Measurements from ENCODE around the gene CELF6.

The CELF6 gene

DNA sequence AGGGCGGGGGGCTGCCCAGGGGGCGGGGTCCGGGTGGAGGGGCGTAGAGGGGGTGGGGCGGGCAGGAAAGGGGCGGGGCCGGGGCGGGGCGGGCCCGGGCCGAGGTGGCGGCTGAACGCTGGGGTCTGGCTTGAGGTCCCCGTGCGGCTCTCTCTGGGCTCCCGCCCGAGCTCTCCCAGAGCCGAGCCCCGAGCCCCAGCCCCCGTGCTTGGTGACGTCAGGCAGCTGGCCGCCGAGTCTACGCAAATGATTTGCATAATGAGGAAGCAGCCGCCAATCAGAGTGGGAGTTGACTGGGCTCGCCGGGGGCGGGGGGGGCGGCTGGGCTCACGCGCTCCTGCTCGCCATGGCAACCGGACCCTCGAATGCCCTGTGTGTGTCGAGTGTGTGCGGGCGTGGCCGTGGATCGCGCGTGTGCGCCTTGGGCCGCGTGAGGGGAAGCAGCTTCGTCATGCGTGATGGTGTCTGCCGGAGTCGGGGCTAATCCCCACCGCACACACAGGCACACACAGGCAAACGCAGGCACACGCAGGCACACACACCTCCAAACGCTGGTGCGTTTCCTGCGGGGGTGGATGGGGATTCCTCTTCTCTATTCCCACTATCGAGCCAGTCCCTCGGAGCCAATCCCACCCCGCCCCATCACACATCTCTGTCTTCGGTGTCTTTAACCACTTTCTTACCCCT is at the start of gene CELF6:
Gene CELF6 (minus strand): TSS at position 173 of the 687 bp plus-strand sequence. CDS start 283 bp downstream, outside the sequence.
- DNase-seq = peak; percentile 86

DNA sequence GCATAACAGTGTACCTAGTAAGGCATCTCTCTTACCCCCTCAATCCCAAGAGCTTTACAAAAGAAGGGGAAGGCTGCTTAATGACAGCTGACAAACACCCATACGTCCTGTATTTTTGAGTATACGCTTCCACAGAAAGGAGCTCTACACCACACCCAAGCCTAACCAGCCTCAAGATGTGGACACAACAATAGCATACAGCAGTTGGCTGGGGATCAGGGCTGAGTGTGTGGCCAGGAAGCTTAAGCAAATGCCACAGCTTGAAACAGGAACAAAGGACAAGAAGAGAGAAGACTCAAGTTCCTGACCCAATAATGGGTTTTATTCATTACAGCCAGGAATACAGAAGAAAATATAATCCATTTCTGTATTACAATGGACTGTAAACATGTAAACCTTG is 48.9 kb upstream of the CELF6 start:
- no peak for DNase-seq

DNA sequence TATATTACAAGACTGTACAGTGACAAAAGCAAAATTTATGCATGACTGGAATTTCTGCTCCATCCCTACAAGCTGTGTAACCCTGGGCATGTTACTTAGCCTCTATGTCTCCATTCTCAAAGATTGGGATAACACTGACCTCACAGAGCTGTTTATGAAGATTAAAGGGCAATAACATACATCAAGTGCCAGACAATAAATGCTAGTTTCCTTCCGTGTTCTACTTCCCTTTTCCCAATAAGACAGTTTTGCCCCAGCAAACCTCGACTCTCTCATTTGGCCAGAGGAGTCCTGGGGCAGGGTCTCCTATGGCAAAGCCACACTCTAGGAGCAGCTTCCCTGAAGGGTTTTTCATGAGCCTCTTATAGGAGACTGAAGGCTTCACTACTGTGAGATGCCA is 48.4 kb upstream of the CELF6 start:
- no peak for DNase-seq

DNA sequence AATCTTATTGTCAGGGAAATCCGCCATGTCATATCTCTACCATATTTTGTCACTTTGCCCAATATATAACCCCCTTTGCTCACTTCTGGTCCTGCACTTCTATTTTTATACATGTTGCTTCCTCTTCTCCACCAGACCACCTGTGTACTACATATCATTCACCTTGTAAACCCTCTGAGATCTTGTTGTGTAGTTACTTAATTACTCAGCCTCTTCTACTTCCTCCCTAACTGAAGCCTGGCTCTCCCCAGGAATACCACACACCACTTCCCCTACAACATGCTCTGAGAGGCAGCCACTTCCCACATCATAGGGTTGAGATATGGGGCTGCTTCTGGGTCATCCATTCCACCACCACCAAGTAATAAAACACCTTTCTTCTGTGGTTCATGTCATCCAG is 45.9 kb upstream of the CELF6 start:
- DNase-seq = peak; percentile 23

DNA sequence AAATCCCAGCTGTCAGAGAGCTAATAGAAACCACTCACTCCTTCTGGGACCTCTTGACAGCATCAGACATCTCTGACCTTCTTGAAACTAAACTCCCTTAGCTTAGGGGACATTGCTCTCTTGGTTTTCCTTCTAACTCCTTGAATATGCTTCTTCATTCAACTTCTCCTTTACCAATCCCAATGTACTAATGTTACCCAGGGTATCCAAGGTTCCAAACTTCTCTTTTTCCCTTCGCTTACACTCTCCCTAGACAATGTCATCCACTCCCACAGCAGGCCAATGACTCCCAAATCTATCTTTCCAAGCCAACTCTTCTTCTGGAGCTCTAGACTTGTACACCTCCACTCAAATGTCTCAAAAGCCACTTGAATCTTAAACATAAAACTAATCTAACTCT is 41.2 kb upstream of the CELF6 start:
- no peak for DNase-seq

DNA sequence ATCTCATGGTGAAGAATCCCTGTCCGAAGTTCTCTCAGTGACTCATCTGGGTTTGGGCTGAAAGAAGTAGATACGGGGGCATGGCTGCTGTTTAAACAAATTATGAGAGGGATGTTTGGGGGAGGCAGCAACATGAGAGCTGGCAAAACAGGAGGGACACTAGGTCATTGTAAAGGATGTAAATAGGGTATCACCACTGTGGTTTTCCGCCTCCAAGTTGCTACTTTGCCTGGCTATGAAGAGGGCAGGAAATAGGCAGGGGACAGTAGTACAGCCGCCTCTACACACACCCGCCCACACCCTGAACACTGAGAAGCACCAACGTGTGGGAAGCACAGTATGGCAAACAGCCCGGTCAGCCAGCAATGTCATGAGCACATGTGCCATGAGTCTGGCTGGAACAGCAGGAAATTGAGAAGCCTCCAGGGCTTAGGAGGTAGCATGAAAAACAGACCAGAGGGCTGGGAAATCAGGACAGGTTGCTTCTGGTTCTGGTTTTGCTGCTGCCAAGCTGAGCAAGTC is 38.8 kb upstream of the CELF6 start:
- DNase-seq = no peak

DNA sequence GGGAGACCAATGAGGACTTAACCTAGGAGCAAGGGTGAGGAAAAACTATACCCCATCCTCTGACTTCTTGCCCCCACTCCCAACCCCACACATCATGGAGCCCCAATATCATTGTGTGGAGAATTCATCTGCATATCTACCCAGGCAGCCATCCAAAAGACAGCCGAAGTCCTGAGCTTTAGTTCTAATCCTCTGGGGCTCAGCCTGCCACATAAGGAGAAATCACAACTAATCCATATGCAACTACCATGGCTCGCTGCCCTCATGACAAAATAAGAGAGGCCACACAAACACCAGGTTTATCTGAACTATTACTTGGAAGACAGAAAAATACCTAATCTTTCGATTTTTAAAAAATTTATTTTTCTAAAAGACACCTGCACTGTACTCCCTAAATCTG is 38.2 kb upstream of the CELF6 start:
- DNase-seq = no peak

DNA sequence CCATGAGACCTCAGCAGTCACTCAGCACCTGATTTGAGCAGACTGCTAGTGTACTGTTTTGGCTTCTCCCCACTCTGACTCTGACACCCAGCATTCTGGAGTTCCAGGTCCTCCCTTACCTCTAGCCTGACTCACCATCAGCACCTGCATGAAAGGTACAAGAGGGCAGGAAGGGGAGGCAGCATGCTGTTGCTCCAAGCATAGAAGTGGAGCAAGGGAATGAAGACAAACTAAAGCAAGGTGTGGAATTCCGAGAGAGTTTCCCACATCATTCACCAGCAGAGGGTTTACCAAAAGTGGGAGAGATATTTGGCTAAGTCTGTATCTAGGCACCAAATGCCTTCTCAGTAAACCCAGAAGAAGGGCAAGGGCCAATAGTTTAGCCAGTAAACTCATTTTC is 34.5 kb upstream of the CELF6 start:
- no peak for DNase-seq

DNA sequence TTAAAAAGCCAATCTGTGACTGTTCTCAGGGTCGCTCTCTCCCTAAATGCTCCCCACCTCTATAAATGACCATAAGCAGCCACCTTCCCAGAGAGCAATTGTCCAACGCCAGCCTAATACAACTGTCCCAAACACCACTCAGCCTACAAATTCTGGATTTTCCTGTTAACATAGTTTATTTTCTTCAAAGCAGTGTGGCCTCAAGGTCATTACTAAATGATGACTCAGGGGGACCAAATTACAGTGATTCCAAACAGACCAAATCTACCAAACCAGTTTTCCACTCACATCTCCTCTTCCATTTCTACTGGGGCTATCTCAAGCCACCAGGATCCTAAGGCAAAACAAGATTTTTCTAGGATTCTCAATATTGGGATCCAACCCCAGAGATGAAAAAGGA is 33.3 kb upstream of the CELF6 start:
- no peak for DNase-seq

DNA sequence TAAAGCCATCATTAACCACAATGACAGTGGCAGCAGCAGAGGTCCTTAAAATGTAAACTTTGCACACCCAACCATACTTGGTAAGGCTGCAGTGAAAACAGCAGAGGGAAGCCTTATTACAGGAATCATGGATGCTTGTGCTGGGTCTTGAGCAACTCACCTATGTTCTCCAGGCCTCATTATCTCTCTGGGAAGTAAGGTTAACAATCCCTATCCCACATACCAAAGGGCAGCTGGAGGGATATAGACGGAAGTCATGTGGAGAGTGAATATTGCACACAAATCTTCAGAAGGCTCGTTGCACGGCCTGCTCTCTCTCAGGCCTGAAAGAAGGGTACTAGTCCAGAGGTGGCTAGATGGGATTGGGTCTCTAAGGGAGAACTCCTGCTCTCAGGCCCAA is 25.8 kb upstream of the CELF6 start:
- DNase-seq = no peak

DNA sequence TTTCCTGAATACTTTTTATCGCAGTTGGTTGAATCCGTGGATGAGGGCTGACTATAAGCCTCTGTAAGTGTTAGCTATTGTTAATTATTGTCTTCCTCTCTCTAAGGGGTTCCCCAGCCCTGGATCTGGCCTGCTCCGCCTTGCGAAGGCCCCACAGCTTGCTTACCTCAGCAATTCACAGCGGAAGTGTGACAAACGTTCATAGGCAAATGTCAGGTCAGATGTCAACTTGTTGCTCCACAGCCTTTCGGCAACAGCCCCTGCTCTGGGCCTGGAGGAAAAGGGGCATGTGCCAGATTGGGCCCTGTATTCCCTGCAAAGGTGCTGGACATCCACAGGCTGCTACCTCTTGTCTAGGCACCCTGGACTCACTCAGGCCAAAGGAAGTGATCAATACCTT is 25.3 kb upstream of the CELF6 start:
- DNase-seq = no peak

DNA sequence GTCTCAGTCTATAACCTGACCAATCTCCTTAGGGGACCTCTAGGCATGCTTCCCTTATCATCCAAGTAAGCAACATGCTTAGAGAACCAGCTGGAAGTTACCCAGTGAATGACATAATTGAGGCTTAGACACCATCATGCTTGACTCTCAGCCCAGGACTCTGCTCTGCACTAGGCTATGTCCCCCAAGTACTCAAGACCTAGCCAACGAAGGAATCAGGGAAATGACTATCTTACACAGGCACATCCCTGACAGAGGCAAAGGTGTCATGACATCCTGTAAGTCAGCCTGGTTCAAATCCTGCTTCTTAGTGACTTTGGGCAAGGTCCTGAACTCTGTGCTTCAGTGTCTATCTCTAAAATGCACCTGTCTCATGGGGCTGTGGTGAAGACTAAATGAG is 24.6 kb upstream of the CELF6 start:
- no peak for DNase-seq

DNA sequence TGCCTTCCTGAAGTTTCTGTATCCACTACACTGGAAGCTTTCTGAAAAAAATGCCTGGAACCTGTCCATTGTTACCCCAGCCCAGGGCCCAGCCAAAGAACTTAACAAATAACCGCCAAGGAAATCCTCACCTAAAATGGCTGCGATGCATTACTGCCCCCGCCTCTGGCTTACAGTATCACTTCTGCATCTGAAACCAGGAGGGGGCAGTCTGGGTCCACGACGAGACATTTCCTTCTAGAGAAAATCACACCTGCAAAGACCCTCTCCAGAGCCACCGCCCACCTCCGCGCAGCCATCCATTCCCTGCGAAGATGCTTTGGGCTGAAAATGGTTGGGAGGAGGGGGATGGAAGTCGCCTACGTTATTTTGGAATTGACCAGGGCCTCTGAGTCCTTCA is 22.4 kb upstream of the CELF6 start:
- DNase-seq = peak; percentile 43

DNA sequence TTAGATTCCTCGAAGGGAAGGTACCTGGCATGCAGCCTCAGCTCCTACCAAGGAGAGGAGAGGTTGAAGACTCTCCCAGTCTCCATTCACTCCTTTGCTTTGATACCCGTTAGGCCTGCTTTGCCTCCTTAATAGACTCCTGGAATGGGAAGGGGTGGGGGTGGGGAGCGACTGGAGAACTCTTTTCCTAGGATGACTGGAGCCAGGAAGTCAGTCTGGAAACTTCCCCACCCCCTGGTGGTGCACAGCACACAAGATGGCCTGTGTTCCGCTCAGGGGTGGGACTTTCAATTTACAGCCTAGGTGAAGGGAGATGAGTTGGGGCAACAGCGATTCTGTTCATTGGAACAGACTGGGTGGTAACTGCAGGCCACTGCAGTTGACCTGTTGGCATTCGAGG is 21.4 kb upstream of the CELF6 start:
- DNase-seq = no peak

DNA sequence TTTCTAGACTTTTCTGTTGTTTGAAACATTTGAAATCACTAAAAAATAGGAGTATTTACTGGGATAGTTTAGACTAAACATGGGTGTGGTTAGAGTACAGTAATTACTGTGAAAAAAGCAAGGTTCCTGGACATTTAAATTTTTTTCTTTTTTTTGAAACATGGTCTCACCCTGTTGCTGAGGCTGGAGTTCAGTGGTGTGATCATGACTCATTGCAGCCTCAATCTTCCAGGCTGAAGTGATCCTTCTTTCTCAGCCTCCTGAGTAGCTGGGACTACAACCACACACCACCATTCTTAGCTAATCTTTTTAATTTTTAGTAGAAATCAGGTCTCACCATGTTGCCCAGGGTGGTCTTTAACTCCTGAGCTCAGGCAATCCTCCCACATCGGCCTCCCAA is 20.4 kb upstream of the CELF6 start:
- no peak for DNase-seq

DNA sequence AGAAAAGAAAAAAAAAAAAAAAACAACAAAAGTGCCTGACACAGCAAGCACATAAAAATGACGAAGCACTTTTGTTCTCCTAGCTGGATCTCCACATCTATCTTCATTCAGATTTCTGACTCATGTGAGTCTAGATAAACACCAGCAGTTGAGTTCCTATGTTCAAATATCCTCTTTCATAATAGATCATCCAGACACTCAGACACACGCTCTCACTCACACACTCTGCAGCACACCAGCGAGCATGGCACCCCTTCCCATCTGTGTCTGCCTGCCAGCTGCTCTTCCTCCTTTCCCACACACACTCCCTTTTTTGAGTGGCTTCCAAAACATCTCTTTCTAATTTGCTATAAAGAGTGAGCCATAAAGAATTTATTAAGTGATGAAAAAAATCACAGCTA is 19.8 kb upstream of the CELF6 start:
- DNase-seq = no peak

DNA sequence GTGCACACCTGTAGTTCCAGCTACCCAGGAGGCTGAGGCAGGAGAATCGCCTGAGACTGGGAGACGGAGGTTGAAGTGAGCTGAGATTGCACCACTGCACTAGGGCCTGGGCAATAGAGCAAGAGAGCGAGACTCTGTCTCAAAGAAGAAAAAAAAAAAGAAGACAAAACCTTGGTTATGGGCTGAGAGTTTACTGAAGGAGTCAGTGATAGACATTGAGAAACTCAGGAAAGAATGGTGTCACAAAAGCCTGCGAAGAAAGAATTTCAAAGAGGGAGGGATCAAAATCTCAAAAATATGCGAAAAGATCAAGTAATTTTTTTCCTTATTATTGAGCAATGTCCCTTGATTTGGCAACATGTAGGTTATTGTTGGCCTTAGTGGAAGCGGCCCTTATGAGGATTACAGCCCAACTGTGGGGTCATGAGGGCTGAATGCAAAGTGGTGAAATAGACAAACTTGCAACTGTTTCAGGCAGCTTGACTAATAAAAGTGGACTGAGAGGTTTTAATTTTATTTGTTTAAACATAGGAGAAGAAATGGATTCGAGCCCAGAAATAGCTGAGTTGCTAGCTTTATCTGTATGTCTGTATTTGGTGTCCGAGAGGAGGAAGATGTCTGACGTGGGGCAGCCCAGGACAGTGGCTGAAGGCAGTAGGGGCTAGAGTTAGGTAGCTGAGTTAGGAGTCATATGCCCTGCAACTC is 18.8 kb upstream of the CELF6 start:
- no peak for DNase-seq

DNA sequence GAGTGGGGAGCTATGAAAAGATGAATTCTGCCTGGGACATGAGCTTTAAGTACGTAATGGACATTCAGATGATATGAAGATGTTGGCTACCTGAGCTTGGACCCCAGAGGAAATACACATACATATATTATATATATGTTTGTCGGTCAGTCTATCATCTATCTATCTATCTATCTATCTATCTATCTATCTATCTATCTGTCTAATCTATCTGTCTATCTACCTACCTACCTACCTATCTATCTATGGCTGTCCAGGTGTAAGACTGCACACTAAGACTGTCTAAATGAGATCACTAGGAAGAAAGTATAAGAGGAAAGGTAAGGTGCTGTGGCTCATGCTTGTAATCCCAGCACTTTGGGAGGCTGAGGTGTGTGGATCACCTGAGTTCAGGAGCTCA is 18.2 kb upstream of the CELF6 start:
- DNase-seq = no peak

DNA sequence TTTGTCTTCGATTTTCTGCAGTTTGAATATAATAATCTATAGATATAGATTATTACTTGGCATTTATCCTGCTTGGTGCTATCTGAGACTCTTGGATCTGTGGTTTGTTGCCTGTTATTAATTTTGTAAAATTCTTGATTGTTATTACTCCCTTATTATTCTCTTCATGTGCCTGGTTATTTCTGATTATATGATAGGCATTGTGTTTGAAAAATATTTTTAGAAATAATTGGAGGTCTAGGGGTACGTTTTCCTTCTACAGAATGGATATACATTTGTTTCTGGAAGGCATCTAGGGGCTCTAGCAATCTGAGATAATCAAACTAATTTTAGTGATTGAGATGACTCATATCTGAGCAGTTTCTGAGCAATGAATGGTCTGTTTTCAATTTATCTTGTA is 14.9 kb upstream of the CELF6 start:
- no peak for DNase-seq

DNA sequence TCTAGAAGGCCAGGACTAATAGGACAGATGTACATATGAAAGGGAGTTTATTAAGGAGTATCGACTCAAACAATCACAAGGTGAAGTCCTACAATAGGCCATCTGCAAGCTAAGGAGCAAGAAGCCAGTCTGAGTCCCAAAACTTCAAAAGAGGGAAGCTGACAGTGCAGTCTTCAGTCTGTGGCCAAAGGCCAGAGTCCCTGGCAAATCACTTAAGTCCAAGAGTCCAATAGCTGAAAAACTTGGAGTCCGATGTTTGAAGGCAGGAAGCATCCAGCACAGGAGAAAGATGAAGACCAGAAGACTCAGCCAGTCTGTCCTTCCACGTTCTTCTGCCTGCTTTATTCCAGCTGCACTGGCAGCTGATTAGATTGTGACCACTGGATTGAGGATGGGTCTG is 11.1 kb upstream of the CELF6 start:
- DNase-seq = no peak

DNA sequence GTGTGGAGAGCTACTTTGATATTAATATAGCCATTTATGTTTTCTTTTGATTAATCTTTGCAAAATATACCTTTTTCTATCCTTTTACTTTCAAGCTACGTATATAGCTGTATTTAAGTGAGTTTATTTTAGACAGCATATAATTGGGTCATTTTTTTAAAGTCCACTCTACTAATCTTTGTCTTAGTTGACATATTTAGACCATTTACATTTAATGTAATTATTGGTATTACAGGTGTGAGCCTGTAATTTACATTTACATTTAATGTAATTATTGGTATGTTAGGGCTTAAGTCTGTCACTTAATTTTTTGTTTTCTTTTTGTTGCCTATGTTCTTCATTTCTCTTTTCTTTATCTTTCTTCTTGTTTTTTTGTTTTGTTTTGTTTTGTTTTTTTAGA is 3.8 kb upstream of the CELF6 start:
- DNase-seq = no peak

DNA sequence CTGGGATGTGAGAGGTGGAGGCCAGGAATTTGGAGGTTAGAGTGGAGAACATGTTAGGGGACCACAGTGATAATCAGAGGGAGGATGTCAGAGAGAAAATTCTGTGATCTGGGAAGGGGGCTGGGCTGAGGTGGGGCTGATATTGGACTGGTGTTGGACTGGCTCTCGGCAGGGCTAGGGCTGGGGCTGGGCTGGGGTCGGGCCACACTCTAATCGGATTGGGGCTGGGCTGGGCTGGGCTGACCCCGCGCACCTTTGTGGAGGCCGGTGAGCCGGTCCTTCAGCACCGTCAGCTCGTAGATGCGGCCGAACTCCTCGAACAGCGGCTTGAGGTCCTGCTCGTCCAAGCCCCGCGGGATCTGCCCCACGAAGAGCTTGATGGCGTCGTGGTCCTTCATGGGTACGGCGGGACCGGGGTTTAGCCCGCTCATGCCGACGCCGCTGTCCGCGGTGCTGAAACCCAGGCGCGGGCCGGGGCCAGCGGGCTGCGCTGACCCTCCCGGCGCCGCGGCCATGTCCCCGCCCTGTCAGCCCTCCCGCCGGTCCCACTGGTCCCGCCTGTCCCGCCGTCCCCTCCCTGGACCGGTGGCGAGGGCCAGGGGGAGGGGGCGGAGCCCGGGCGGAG is 485 bp downstream of the CELF6 start:
- peak; percentile 53 for DNase-seq

DNA sequence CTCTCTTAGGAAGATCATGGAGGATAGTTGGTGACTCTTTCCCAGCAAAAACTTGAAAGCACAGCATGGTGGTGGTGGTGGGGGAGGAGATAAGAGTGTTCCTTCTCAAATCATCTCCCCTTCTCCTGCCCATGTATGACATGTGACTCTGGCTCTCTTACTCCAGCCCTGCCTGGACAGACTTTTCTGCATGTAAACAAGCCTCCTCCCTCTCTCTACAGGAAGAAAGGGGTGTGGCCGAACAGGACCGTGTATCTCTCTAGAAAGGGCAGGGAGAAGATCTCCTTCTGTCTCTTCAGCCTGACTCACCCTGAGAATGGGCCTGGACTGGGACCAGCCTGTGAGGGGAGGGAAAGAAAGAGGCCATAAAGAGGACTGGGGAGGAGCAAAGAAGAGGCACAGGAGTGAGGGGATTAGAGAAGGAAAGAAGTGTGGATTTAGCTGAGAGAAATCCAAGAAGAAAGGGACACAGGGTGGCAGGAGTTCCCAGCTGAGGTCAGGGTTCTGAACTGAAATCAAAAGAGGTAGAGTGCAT is 1.5 kb downstream of the CELF6 start:
- no peak for DNase-seq

Measured in CD4-positive, alpha-beta T cell treated with Interleukin-12 subunit alpha and Interleukin-12 subunit beta, for 1 hour (primary cell).